Measurements from ENCODE around the gene CHRM4.

DNA sequence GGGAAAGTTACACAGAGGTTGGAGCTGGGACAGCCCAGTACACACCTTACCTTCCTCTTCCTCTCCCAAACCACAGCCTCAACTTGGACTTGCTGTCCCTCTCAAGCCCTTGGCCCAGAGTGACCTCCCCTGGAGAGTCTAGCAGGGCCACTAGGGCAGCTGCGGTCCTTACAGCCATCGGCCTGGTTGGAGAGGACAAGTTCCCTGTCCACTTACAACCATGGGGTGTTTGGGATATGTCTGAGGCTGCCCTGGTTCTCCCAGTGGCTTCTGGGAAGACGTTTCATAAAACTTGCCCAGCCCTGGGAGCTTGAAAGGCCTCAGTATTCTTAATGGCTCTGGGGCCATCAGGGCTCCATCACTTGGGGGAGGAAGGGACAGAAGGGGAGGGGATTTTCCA, 57.4 kb downstream of the CHRM4 start:
- TF ChIP-seq, protein P1, sequence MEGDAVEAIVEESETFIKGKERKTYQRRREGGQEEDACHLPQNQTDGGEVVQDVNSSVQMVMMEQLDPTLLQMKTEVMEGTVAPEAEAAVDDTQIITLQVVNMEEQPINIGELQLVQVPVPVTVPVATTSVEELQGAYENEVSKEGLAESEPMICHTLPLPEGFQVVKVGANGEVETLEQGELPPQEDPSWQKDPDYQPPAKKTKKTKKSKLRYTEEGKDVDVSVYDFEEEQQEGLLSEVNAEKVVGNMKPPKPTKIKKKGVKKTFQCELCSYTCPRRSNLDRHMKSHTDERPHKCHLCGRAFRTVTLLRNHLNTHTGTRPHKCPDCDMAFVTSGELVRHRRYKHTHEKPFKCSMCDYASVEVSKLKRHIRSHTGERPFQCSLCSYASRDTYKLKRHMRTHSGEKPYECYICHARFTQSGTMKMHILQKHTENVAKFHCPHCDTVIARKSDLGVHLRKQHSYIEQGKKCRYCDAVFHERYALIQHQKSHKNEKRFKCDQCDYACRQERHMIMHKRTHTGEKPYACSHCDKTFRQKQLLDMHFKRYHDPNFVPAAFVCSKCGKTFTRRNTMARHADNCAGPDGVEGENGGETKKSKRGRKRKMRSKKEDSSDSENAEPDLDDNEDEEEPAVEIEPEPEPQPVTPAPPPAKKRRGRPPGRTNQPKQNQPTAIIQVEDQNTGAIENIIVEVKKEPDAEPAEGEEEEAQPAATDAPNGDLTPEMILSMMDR (IDR thresholded peaks at IDR 0.05) = no peak
- no peak for TF ChIP-seq POLR2A (IDR thresholded peaks at IDR 0.05)
